Measurements from ENCODE around the gene PAMR1.

PAMR1 gene

DNA sequence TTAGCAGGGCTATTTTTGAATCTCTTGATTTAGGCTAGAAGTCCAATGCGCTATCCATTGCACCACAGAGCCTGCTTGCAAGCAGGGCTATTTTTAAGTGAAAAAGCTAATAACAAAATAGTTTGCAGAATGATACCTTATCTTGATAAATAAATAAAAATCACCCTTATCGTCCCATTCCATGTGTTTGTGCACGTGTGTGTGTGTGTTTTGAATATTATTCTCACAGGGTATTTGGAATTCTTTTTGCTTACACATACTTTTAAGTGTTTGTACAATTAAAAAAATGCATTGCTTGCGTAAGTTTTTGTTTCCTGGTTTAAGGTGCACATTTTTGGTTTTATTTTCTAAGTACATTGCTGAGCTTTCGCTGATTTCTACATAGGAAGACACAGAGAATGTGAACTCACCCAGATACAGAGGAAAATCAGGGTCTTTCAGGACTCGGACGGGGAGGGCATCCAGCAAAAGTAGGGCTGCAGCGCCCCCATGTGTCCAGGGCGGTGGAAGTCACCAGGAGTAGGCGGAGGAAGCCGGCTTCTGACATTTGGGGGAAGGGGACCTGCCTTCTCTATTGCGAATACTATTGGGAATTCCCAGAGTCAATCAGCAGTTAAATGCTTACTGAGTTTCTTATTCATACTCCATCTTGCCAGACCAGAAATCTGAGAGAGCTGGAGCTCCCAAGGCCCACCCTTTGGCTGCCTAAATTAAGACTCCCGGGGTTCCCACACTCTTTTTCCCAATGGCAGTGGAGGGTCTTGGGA, 133.3 kb downstream of the PAMR1 start:
- Histone ChIP-seq H3K9me3 (ENCODE audit: control insufficient read depth, low read length) (no peaks in the 10 kb centered on the region), H3K36me3 (ENCODE audit: control insufficient read depth, insufficient read depth, low read length) (no peaks in the 10 kb centered on the region), H3K27ac (ENCODE audit: insufficient read depth, low read length, poor library complexity, severe bottlenecking) (no peak overlapping the region), H3K27me3 (replicated peaks; ENCODE audit: control insufficient read depth, insufficient read depth, low read length, poor library complexity, severe bottlenecking) (no peaks in the 10 kb centered on the region), H3K4me1 (ENCODE audit: control insufficient read depth, insufficient read depth, low read length, poor library complexity, severe bottlenecking) (peaks cover 4% of the 10 kb centered on the region), H3K4me3 (ENCODE audit: insufficient read depth, low read depth, low read length, poor library complexity, severe bottlenecking) (peak overlapping the region; percentile 24)
- DNase-seq, result peak; percentile 61 to 76 (median 62)

GRCh38 chr11:35390737-35391682, 134.4 kb downstream of the PAMR1 start:
- H3K27me3 ChIP-seq (replicated peaks; ENCODE audit: control insufficient read depth, insufficient read depth, low read length, poor library complexity, severe bottlenecking), result no peaks in the 10 kb centered on the region
- no peak overlapping the region for H3K4me3 ChIP-seq (ENCODE audit: insufficient read depth, low read depth, low read length, poor library complexity, severe bottlenecking)
- H3K4me1 ChIP-seq (ENCODE audit: control insufficient read depth, insufficient read depth, low read length, poor library complexity, severe bottlenecking), result peaks cover 4% of the 10 kb centered on the region
- no peak overlapping the region for H3K27ac ChIP-seq (ENCODE audit: insufficient read depth, low read length, poor library complexity, severe bottlenecking)
- no peak for DNase-seq
- no peaks in the 10 kb centered on the region for H3K36me3 ChIP-seq (ENCODE audit: control insufficient read depth, insufficient read depth, low read length)
- no peaks in the 10 kb centered on the region for H3K9me3 ChIP-seq (ENCODE audit: control insufficient read depth, low read length)

GRCh38 chr11:35389897-35390465, 135.4 kb downstream of the PAMR1 start:
- peaks cover 4% of the 10 kb centered on the region for H3K4me1 ChIP-seq (ENCODE audit: control insufficient read depth, insufficient read depth, low read length, poor library complexity, severe bottlenecking)

DNA sequence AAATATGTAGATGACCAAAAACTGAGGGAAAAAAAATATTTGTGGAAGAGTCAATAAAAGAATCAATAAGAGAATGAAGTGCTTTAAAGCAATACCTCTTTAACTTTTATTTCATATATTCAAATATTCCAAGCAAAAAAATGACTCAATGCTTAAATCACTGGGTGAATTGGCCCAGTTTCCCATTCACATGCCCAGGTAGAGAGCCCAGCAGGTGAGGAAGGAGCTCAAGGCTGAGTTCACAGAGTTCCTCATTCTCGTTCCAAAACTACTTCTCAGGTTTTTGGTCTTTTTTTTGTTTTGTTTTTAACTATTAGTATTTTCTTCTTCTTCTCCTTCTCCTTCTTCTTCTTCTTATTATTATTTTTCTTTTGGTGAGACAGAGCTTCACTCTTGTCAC, 136.3 kb downstream of the PAMR1 start:
- no peaks in the 10 kb centered on the region for H3K9me3 ChIP-seq (ENCODE audit: control insufficient read depth, low read length)
- H3K36me3 ChIP-seq (ENCODE audit: control insufficient read depth, insufficient read depth, low read length), result no peaks in the 10 kb centered on the region
- no peak for DNase-seq
- H3K27me3 ChIP-seq (replicated peaks; ENCODE audit: control insufficient read depth, insufficient read depth, low read length, poor library complexity, severe bottlenecking), result no peaks in the 10 kb centered on the region
- H3K4me3 ChIP-seq (ENCODE audit: insufficient read depth, low read depth, low read length, poor library complexity, severe bottlenecking), result no peak overlapping the region
- no peak overlapping the region for H3K27ac ChIP-seq (ENCODE audit: insufficient read depth, low read length, poor library complexity, severe bottlenecking)
- H3K4me1 ChIP-seq (ENCODE audit: control insufficient read depth, insufficient read depth, low read length, poor library complexity, severe bottlenecking), result peaks cover 4% of the 10 kb centered on the region

More at GRCh38 chr11:35389897-35390465, 135.4 kb downstream of the PAMR1 start:
- Histone ChIP-seq H3K27ac (ENCODE audit: insufficient read depth, low read length, poor library complexity, severe bottlenecking) (no peak overlapping the region), H3K9me3 (ENCODE audit: control insufficient read depth, low read length) (no peaks in the 10 kb centered on the region), H3K4me3 (ENCODE audit: insufficient read depth, low read depth, low read length, poor library complexity, severe bottlenecking) (no peak overlapping the region), H3K27me3 (replicated peaks; ENCODE audit: control insufficient read depth, insufficient read depth, low read length, poor library complexity, severe bottlenecking) (no peaks in the 10 kb centered on the region), H3K36me3 (ENCODE audit: control insufficient read depth, insufficient read depth, low read length) (no peaks in the 10 kb centered on the region)
- DNase-seq, result no peak

DNA sequence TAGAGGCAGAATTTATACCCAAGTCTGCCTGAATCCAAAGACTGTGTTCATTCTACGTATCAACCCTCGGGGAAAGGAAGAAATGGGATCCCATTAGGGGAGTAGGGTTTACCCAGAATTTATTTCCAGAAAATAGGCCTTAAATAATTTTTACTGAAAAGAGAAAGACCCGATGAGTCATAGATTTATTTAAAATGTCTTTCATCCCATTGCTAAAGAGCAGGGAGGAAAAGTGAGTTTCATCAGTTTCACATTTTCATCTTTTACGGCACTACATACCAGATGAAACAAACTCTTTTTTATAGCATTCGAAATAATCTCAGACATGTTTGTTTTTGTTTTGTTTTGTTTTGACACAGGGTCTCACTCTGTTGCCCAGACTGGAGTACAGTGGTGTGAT, 137.4 kb downstream of the PAMR1 start:
- H3K36me3 ChIP-seq (ENCODE audit: control insufficient read depth, insufficient read depth, low read length), result no peaks in the 10 kb centered on the region
- H3K4me1 ChIP-seq (ENCODE audit: control insufficient read depth, insufficient read depth, low read length, poor library complexity, severe bottlenecking), result peaks cover 4% of the 10 kb centered on the region
- no peak overlapping the region for H3K4me3 ChIP-seq (ENCODE audit: insufficient read depth, low read depth, low read length, poor library complexity, severe bottlenecking)
- no peak overlapping the region for H3K27ac ChIP-seq (ENCODE audit: insufficient read depth, low read length, poor library complexity, severe bottlenecking)
- DNase-seq, result no peak
- H3K9me3 ChIP-seq (ENCODE audit: control insufficient read depth, low read length), result no peaks in the 10 kb centered on the region
- no peaks in the 10 kb centered on the region for H3K27me3 ChIP-seq (replicated peaks; ENCODE audit: control insufficient read depth, insufficient read depth, low read length, poor library complexity, severe bottlenecking)

DNA sequence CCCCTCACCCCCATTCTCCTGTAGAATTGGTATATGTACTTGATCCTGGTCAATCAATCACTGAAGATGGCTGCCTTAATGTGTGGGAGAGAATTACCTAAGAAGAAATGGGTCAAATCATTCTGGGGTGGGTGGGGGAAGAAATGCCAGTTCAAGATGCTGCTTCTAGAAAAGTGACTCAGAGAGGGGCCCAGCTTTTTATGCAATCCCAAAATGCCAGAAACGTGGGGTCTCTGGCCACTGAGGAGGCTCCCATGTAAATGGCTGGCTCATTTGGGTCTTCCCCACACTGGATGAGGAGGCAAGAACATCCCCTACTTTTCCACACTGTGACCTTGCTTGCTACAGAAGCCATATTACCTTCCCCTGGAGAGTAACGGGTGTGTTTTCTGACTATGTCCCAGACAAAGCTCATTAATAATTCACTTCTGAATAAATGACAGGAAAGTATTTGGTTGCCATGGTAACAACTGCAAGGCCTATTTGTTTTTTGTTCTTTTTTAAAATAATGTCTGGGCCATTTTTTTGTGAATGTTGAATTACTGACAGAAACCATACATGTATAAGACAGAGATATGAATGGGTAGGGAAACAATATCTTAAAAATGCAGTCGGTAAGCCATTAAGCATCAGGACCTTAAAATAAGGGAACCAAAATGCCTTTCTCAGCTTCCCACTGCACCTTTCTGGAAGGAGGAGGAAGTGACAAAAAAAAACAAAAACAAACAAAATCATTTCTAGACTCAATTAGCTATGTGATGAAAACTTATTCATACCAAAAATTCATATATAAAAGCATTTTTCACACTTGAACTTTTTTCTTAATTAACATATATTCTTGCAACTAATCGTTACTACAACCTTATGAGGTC, 138.1 kb downstream of the PAMR1 start:
- Histone ChIP-seq H3K27ac (ENCODE audit: insufficient read depth, low read length, poor library complexity, severe bottlenecking) (no peak overlapping the region), H3K27me3 (replicated peaks; ENCODE audit: control insufficient read depth, insufficient read depth, low read length, poor library complexity, severe bottlenecking) (no peaks in the 10 kb centered on the region), H3K4me3 (ENCODE audit: insufficient read depth, low read depth, low read length, poor library complexity, severe bottlenecking) (no peak overlapping the region), H3K36me3 (ENCODE audit: control insufficient read depth, insufficient read depth, low read length) (no peaks in the 10 kb centered on the region), H3K4me1 (ENCODE audit: control insufficient read depth, insufficient read depth, low read length, poor library complexity, severe bottlenecking) (peaks cover 4% of the 10 kb centered on the region), H3K9me3 (ENCODE audit: control insufficient read depth, low read length) (no peaks in the 10 kb centered on the region)
- no peak for DNase-seq

DNA sequence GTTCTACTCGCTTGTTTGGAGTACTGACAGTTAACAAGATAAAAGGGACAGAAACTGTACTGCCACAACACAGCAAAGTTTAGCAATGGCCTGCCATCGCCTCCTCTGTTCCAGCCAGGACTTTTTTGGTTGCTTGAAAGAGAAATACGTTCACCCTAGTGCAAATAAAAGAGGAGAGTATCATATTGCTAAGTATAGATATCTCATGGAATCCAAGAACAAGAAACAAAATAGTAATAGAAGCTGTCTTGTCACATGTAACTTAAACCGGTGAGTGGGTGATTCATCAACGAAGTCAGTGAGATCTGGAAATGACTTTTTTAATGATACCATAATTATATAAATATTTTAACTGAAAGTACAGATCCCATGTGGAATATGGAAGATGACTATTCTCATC, 141.5 kb downstream of the PAMR1 start:
- Histone ChIP-seq H3K4me3 (ENCODE audit: insufficient read depth, low read depth, low read length, poor library complexity, severe bottlenecking) (no peak overlapping the region), H3K27ac (ENCODE audit: insufficient read depth, low read length, poor library complexity, severe bottlenecking) (no peak overlapping the region)
- no peak for DNase-seq

More for the DNA sequence above, 141.5 kb downstream of the PAMR1 start:
- Histone ChIP-seq H3K27me3 (replicated peaks; ENCODE audit: control insufficient read depth, insufficient read depth, low read length, poor library complexity, severe bottlenecking) (no peaks in the 10 kb centered on the region), H3K36me3 (ENCODE audit: control insufficient read depth, insufficient read depth, low read length) (no peaks in the 10 kb centered on the region), H3K9me3 (ENCODE audit: control insufficient read depth, low read length) (no peaks in the 10 kb centered on the region), H3K4me1 (ENCODE audit: control insufficient read depth, insufficient read depth, low read length, poor library complexity, severe bottlenecking) (no peaks in the 10 kb centered on the region)
